GM23338 (cell line): ENCODE results near the gene STK39. TPM values are rescaled to one million over a fixed set of nuclear protein-coding genes. Genes with fewer than 3 reads are reported as not detected.

Experiments
- CREB1 ChIP-seq: fragments of 250-450 bp; sonication (Bioruptor Pico); IDR thresholded peaks from 2 replicates; pipeline ENCODE4 v1.5.0; 2020; ENCODE audit warnings: low read depth, mild to moderate bottlenecking, moderate library complexity
- EZH2 ChIP-seq: fragments of 200-600 bp; sonication (generic); IDR thresholded peaks from one replicate; pipeline ENCODE4 v1.8.0; 2017; ENCODE audit warnings: antibody characterized with exemption, mild to moderate bottlenecking, low read depth; ENCODE audit not compliant: unreplicated experiment
- NANOG ChIP-seq: IDR thresholded peaks from 2 replicates; pipeline ENCODE4 v1.6.1; 2016; ENCODE audit warnings: antibody characterized with exemption, borderline replicate concordance
- REST ChIP-seq: IDR thresholded peaks from one replicate; pipeline ENCODE4 v1.6.1; 2018; ENCODE audit warnings: antibody characterized with exemption; ENCODE audit not compliant: unreplicated experiment
- STAT1 ChIP-seq: IDR thresholded peaks from one replicate; pipeline ENCODE4 v1.6.1; 2016; ENCODE audit warnings: antibody characterized with exemption; ENCODE audit not compliant: unreplicated experiment
- ZNF114 ChIP-seq: fragments of 250-450 bp; sonication (Bioruptor Pico); IDR thresholded peaks from 2 replicates; pipeline ENCODE4 v1.5.0; 2020; ENCODE audit warnings: mild to moderate bottlenecking, moderate library complexity
- ZNF331 ChIP-seq: fragments of 250-450 bp; sonication (Bioruptor Pico); IDR thresholded peaks from 2 replicates; pipeline ENCODE4 v1.5.0; 2020; ENCODE audit warnings: low read depth, mild to moderate bottlenecking, moderate library complexity
- polyA plus RNA-seq: library from polyadenylated mRNA; unstranded; fragments of >200 nt; fragmentation: Nextera tagmentation; extraction: Ambion mirVana; gene quantifications from 2 replicates; pipeline ENCODE4 v1.2.1, GENCODE V29; 2016
- total RNA-seq: library from RNA; depleted of rRNA; stranded (reverse); fragments of >200 nt; shearing (Covaris generic); gene quantifications from 2 replicates; pipeline ENCODE4 v1.2.3, GENCODE V29; 2014
- TF ChIP-seq, protein P1 (sequence below): fragments of 250-450 bp; sonication (Bioruptor Pico); IDR thresholded peaks from 2 replicates; pipeline ENCODE4 v1.5.0; 2020; ENCODE audit warnings: mild to moderate bottlenecking, moderate library complexity
- TF ChIP-seq, protein P2 (sequence below): IDR thresholded peaks from 2 replicates; pipeline ENCODE4 v1.6.1; 2016; ENCODE audit warnings: antibody characterized with exemption

Gene STK39
- total and polyA plus RNA-seq, 2 experiments from 2014 or later: 9.5 to 16.9 TPM

DNA sequence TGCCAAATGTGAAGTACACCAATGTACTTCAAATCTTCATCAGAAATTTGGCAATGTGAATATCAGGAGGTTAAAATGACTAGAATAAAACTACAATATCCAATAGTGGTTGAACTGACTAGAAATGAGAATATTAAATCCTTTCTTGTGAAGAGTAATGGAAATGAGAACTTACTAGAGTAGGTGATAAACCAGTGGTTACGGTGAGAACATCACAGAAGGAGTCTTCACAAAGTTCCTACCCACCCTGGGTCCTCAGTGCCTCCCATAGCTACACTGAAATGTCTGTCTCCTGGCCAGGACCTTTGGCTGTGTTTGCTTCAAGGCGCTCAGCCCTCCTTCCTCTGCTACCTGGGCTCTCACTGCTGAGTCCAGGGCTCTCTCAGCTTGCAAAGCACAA lies 289.7 kb downstream of the STK39 start (continued):
- TF ChIP-seq, protein P1, sequence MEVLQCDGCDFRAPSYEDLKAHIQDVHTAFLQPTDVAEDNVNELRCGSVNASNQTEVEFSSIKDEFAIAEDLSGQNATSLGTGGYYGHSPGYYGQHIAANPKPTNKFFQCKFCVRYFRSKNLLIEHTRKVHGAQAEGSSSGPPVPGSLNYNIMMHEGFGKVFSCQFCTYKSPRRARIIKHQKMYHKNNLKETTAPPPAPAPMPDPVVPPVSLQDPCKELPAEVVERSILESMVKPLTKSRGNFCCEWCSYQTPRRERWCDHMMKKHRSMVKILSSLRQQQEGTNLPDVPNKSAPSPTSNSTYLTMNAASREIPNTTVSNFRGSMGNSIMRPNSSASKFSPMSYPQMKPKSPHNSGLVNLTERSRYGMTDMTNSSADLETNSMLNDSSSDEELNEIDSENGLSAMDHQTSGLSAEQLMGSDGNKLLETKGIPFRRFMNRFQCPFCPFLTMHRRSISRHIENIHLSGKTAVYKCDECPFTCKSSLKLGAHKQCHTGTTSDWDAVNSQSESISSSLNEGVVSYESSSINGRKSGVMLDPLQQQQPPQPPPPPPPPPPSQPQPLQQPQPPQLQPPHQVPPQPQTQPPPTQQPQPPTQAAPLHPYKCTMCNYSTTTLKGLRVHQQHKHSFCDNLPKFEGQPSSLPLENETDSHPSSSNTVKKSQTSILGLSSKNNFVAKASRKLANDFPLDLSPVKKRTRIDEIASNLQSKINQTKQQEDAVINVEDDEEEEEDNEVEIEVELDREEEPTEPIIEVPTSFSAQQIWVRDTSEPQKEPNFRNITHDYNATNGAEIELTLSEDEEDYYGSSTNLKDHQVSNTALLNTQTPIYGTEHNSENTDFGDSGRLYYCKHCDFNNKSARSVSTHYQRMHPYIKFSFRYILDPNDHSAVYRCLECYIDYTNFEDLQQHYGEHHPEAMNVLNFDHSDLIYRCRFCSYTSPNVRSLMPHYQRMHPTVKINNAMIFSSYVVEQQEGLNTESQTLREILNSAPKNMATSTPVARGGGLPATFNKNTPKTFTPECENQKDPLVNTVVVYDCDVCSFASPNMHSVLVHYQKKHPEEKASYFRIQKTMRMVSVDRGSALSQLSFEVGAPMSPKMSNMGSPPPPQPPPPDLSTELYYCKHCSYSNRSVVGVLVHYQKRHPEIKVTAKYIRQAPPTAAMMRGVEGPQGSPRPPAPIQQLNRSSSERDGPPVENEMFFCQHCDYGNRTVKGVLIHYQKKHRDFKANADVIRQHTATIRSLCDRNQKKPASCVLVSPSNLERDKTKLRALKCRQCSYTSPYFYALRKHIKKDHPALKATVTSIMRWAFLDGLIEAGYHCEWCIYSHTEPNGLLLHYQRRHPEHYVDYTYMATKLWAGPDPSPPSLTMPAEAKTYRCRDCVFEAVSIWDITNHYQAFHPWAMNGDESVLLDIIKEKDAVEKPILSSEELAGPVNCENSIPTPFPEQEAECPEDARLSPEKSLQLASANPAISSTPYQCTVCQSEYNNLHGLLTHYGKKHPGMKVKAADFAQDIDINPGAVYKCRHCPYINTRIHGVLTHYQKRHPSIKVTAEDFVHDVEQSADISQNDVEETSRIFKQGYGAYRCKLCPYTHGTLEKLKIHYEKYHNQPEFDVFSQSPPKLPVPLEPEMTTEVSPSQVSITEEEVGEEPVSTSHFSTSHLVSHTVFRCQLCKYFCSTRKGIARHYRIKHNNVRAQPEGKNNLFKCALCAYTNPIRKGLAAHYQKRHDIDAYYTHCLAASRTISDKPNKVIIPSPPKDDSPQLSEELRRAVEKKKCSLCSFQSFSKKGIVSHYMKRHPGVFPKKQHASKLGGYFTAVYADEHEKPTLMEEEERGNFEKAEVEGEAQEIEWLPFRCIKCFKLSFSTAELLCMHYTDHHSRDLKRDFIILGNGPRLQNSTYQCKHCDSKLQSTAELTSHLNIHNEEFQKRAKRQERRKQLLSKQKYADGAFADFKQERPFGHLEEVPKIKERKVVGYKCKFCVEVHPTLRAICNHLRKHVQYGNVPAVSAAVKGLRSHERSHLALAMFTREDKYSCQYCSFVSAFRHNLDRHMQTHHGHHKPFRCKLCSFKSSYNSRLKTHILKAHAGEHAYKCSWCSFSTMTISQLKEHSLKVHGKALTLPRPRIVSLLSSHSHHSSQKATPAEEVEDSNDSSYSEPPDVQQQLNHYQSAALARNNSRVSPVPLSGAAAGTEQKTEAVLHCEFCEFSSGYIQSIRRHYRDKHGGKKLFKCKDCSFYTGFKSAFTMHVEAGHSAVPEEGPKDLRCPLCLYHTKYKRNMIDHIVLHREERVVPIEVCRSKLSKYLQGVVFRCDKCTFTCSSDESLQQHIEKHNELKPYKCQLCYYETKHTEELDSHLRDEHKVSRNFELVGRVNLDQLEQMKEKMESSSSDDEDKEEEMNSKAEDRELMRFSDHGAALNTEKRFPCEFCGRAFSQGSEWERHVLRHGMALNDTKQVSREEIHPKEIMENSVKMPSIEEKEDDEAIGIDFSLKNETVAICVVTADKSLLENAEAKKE (CRISPR knock-in tag): no peak
- no peak for TF ChIP-seq EZH2
- no peak for TF ChIP-seq NANOG
- TF ChIP-seq ZNF331 (CRISPR knock-in tag): no peak
- TF ChIP-seq, protein P2, sequence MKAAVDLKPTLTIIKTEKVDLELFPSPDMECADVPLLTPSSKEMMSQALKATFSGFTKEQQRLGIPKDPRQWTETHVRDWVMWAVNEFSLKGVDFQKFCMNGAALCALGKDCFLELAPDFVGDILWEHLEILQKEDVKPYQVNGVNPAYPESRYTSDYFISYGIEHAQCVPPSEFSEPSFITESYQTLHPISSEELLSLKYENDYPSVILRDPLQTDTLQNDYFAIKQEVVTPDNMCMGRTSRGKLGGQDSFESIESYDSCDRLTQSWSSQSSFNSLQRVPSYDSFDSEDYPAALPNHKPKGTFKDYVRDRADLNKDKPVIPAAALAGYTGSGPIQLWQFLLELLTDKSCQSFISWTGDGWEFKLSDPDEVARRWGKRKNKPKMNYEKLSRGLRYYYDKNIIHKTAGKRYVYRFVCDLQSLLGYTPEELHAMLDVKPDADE: no peak
- TF ChIP-seq REST: no peak
- no peak for TF ChIP-seq ZNF114 (CRISPR knock-in tag)
- TF ChIP-seq CREB1 (CRISPR knock-in tag): no peak
- TF ChIP-seq STAT1: no peak
